ENCODE results near the gene KLHL30.
"Not testable (repeated sequence)": the region's sequence is repeated elsewhere in the genome, so short reads cannot be mapped to it uniquely, and the experiment has no call there.

The KLHL30 gene

GRCh38 chr2:238165288-238165921, 26.9 kb downstream of the KLHL30 start:
- DNase-seq: no peak

- no peak for DNase-seq
Measured at GRCh38 chr2:238166391-238167343, 28.2 kb downstream of the KLHL30 start.

- no peak for DNase-seq
Measured at GRCh38 chr2:238167344-238167715, 28.9 kb downstream of the KLHL30 start.

DNA sequence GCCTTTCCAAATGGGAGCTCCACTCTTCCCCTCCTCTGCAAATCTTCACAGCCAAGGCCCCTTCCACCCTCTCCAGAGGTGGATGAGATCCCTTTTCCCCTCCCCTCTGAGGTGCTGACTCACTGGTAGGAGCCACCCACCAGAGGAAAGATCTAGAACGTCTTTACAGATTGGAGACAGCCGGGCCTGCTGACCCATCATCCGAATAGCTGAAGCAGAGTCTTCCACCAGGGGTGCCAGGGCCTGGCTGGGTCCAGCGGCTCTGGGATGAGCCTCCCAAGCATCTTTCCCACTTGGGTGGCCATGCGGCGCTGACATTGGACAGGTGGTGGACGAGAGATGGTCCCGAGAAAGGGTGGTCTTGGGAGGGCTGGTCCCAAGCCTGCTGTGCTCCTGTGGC, 29.3 kb downstream of the KLHL30 start:
- no peak for DNase-seq

DNA sequence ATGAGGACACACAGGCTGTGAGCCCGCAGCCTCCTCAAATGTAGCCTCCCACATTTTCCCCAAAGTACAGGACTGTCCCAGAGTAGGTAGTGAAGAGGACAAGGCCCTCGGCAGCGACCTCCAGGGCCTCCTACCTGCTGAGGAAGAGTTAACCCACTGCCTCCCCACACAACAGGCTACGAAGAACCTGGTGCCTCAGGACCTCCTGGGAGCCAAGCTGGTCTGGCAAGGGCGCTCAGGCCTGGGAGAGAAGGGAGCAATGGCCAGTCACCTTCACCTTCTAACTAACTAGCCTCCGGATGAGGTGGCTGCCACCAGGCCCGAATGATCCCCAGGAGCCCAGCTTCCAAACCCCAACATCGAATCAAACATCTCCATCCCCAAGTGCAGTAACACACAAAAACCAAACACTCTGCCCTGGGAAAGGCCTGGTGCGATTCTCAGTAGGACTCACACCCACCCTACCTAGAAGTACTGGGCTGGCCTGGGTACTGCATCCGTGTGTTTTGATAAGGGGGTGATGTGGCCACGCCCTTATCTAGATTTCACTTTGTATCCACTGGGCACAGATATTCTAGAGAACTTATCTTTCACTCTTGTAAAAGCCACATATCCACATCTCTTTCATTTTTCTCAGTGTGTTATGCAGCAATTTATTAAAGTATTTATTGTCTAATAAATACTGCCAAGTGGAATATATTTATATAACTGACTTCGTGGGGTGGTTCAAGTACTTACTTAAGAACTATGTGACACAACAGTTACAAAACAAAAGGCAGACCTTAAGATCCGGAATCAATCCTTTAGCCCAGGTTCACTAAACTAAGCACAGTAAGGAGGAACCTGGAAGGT, 30.0 kb downstream of the KLHL30 start:
- no peak for DNase-seq

- DNase-seq: peak; percentile 34
Measured at GRCh38 chr2:238169048-238169707, 30.7 kb downstream of the KLHL30 start.

DNA sequence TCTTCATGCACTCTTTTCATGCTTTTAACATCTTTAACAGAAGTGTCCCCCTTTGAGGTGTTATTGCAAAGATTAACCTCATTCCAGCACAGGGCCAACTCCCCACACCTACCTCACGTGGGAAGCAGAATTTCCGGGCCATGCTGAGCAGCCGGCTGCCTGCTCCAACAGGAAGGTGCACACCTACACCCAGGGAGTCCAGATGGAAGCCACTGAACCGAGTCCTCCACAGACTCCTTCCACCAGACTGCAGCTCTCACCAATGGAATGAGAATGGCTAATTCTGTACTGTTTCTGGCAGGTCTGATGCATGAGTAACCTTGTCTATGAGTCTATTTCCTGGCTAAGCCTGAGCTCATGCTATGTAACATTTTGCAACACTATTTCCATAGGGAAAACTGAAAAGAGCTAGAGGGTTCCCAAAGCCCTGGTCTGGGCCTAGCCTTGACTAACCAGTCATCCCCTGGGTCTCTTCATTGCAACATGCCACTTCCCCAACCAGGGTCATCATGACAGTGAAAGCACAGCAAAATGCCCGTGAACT, 31.3 kb downstream of the KLHL30 start:
- DNase-seq: no peak

- peak; percentile 55 for DNase-seq
Measured at GRCh38 chr2:238170386-238171071, 32.1 kb downstream of the KLHL30 start.

GRCh38 chr2:238171072-238171431, 32.6 kb downstream of the KLHL30 start:
- not testable (repeated sequence) for DNase-seq

GRCh38 chr2:238171575-238172187, 33.2 kb downstream of the KLHL30 start:
- DNase-seq: no peak

DNA sequence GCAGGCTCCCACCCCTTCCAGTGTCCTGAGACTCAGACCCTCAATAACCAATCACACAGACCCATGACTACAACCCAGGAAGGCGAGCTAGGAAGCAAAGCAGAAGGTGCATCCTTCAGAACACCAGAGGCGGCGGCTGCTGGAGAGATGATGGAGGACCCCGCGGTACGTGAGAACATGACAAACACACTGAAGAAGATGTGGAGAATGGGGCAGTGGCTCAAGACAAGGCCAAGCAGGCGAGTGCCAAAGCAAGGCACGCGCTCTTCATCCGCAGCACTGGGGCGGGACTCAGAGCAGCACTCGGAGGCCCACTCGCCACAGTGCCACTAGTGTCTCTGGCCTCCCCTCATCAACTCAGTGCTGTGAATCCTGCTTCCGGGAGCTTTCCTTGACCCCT, 34.0 kb downstream of the KLHL30 start:
- DNase-seq: no peak

DNA sequence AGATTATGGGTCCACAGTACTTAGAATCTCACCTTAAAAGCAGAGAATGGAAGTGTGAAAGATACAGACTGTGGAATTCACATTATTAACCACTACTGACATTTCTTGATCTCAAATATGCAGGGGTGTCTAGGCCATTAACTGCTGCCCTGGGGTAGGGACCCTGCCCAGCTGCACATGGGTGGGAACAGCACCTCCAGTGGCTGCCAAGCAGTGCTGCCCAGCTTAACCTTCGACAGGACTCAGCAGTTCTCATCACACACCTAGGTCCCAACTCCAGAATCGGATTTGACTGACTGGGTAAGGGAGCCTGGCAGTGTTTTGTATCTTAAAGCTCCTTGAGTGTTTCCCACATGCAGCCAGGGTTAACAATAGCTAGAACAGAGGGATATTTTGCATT, 35.2 kb downstream of the KLHL30 start:
- DNase-seq: no peak

- DNase-seq: no peak
Measured at GRCh38 chr2:238174291-238174690, 35.8 kb downstream of the KLHL30 start.

DNA sequence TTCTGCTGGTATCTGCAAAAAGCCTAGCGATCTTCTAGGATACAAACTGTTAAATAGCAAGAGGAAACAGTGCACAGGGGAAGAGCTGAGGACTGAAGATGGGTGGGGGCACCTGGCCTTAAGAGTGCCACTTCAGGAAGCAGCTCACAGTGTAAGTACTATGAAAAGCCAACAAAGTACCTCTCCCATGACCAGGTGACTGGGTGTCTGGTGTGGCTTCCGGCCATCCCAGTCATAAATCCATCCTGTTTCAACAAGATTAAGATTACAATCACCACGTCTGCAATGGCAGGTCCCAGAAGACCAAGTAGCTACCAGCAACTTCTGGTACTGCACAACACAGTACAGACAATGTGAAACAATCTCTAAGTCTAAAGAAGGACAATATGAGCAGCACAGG, 36.2 kb downstream of the KLHL30 start:
- peak; percentile 84 for DNase-seq

DNA sequence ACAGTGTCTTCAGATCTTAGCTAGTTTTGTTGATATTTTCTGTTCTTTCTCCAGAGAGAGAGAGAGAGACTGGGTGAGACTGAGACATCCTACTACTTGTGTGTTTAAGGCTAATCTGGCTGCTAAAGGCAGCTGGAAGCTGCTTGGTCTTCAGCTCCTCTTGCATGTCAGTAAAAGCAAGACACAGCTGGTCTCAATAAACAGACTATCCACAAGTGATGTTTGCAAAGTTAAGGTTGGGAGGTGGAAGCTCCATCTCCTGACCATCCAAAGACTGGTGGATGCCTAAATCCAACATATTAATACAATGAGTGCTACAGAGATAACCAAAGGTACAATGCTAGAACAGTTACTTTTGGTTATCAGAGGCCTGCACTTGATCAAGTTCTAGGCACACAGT, 38.1 kb downstream of the KLHL30 start:
- no peak for DNase-seq

DNA sequence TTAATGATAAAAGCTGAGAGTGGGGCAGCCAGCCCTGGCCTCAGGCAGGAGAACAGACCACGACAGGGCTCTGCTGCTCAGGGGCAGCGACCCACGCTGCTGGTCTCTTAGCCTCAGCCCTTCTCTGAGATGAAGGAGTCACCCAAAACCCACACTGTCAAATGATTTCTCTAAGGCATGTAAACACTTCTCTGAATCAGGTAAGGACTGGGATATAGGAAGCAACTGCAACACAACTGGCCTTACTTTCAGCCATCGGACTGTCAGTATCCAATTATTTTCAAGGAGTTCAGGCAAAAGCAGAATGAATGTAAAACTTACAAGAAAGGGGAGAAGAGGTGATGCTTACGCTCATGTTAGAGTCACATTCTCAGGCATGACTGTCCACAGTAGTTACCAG, 42.1 kb downstream of the KLHL30 start:
- no peak for DNase-seq

- DNase-seq: no peak
Measured at GRCh38 chr2:238182362-238182761, 43.9 kb downstream of the KLHL30 start.

DNA sequence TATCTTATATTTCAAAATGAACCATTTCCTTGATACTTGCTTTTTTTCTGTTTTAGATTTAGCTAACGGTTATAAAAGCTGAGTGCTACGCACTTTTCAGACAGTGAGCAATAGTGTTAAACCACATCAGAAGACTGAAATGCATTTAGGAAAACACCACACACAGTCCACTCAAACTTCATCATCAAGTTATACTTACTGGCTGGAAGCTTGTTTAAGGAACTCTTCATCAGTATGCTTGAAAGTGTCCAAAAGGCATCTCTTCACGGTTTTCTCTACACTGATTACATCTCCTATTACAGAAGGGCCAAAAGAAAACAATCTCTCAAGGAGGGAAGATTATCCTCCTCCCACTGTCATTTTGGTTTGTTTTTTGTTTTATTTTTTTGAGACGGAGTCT, 45.4 kb downstream of the KLHL30 start:
- no peak for DNase-seq

- DNase-seq: no peak
Measured at GRCh38 chr2:238187618-238188548, 49.4 kb downstream of the KLHL30 start.

DNA sequence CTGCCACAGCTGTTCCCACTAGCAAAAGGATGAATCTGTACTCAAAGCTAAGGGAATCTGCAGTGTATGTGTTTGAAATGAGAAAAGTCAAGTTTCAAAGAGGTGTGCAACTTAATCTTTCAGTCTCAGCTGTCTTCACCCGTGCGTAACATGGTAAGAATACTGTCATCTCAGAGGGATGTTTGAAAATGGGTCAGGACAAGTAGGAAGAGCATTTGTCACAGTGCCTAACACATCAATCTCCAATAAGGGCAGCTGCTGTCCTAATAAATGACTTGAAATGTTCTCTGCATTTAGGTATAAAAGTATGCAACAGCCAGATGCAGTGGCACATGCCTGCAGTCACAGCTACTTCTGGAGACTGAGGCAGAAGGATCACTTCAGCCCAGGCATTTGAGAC, 52.0 kb downstream of the KLHL30 start:
- no peak for DNase-seq
